Epidermal melanocyte (primary cell): ENCODE results near the gene PLEKHH3.
"Not testable (repeated sequence)": the region's sequence is repeated elsewhere in the genome, so short reads cannot be mapped to it uniquely, and the experiment has no call there.

Experiments used
- DNase-seq: peaks from one replicate; pipeline ENCODE4 v3.0.0; 2011; ENCODE audit warnings: low spot score; ENCODE audit not compliant: insufficient read length

The PLEKHH3 gene

GRCh38 chr17:42639525-42640113 lies 37.2 kb downstream of the PLEKHH3 start:
- no peak for DNase-seq

- DNase-seq: no peak
Observed at GRCh38 chr17:42632949-42633444, 43.8 kb downstream of the PLEKHH3 start.

- no peak for DNase-seq
Observed at GRCh38 chr17:42629411-42630009, 47.3 kb downstream of the PLEKHH3 start.

GRCh38 chr17:42627032-42627764 lies 49.6 kb downstream of the PLEKHH3 start:
- DNase-seq: not testable (repeated sequence)

GRCh38 chr17:42623732-42624596 lies 52.8 kb downstream of the PLEKHH3 start:
- no peak for DNase-seq

- no peak for DNase-seq
Observed at GRCh38 chr17:42623271-42623670, 53.5 kb downstream of the PLEKHH3 start.

GRCh38 chr17:42621987-42622386 lies 54.8 kb downstream of the PLEKHH3 start:
- not testable (repeated sequence) for DNase-seq

GRCh38 chr17:42618442-42619150 lies 58.2 kb downstream of the PLEKHH3 start:
- no peak for DNase-seq

- no peak for DNase-seq
Observed at GRCh38 chr17:42617956-42618431, 58.8 kb downstream of the PLEKHH3 start.
